Measurements from ENCODE around the gene JUNB. TPM values are rescaled to one million over a fixed set of nuclear protein-coding genes. Genes with fewer than 3 reads are reported as not detected.
A peak's percentile ranks its signal among the peaks of the same experiment; 100 is the strongest.

Gene JUNB
- total and polyA plus RNA-seq, 2 of the 13 experiments (the other 11 are each of a cell fraction or from before 2014, with no cell fraction given), result 7.7 to 8.2 TPM

GRCh38 chr19:12834566-12834943 lies 43.3 kb downstream of the JUNB start, which contains the start of gene RTBDN:
RTBDN (minus strand) TSS chr19:12834579; CDS start chr19:12829979, 4,600 bp downstream.
- intact Hi-C loops (cut with micrococcal nuclease; ENCODE audit: unreplicated experiment), result no loop called here
- FAIRE-seq, result no peak
- H4K20me1 ChIP-seq (ENCODE audit: insufficient read depth, low read length), result no peaks in the 10 kb centered on the region
- POLR2A ChIA-PET, result no interaction called here
- no peak for ATAC-seq
- TF ChIP-seq RCOR2 (CRISPR knock-in tag; IDR thresholded peaks at IDR 0.05) (no peak), ZNF407 (CRISPR knock-in tag; IDR thresholded peaks at IDR 0.05; ENCODE audit: not compliant biosample characterization) (no peak), ZNF317 (CRISPR knock-in tag; IDR thresholded peaks at IDR 0.05) (no peak), ETS1 (CRISPR knock-in tag; IDR thresholded peaks at IDR 0.05) (no peak), YEATS4 (CRISPR knock-in tag; IDR thresholded peaks at IDR 0.05; ENCODE audit: borderline replicate concordance) (no peak), ZNF841 (CRISPR knock-in tag; IDR thresholded peaks at IDR 0.05; ENCODE audit: borderline replicate concordance) (no peak), ZSCAN9 (CRISPR knock-in tag; IDR thresholded peaks at IDR 0.05; ENCODE audit: borderline replicate concordance) (no peak), KAT8 (CRISPR knock-in tag; IDR thresholded peaks at IDR 0.05) (no peak), DNMT1 (CRISPR knock-in tag; IDR thresholded peaks at IDR 0.05) (no peak), ZNF510 (CRISPR knock-in tag; IDR thresholded peaks at IDR 0.05; ENCODE audit: low read depth) (no peak), ZNF777 (CRISPR knock-in tag; IDR thresholded peaks at IDR 0.05) (no peak), ZNF629 (CRISPR knock-in tag; conservative IDR thresholded peaks at IDR 0.05) (peak; percentile 77), ZNF740 (CRISPR knock-in tag; IDR thresholded peaks at IDR 0.05) (0 out of 2 replicates have a peak, but pooled peaks have one; percentile 31), E2F1 (CRISPR knock-in tag; IDR thresholded peaks at IDR 0.05) (no peak)
- peaks cover 60% of the 10 kb centered on the region for H3K4me1 ChIP-seq (ENCODE audit: insufficient read depth, low read length)
- H3K9me3 ChIP-seq (ENCODE audit: low read length), result no peaks in the 10 kb centered on the region
- no TSS peak for BruUV-seq (replicated peaks)
- in situ Hi-C loops (cut with HindIII; ENCODE audit: extremely low pct_ligation_motif_present, low pct_unique_long_range_greater_than_20kb), result no loop called here
- 35% methylated on average over 18 of the region's 20 CpGs for WGBS (ENCODE audit: low lambda C conversion rate)
- H3K36me3 ChIP-seq (replicated peaks in 1 of 2; ENCODE audit: control insufficient read depth in 1 of 2, insufficient read depth in 2 of 2, low read length in 2 of 2), result no peaks in the 10 kb centered on the region
- H3K79me2 ChIP-seq (ENCODE audit: insufficient read depth, low read length), result no peaks in the 10 kb centered on the region
- peaks cover 0 to 29% of the 10 kb centered on the region in 2 experiments; a peak in 2 of 5 replicates for H3K27me3 ChIP-seq (ENCODE audit: control insufficient read depth in 1 of 2, insufficient read depth in 2 of 2, low read length in 2 of 2)
- peak within 1 kb of the TSS; percentile 46 to 79 (median 67); a peak in 5 of 6 replicates for H3K4me3 ChIP-seq (replicated peaks in 1 of 3; ENCODE audit: insufficient read depth in 1 of 3, low read depth in 2 of 3, low read length in 3 of 3)
- CTCF ChIA-PET (ENCODE audit: low intra/inter-chr PET ratio, low total read pairs), result no interaction called here
- H2AFZ ChIP-seq (ENCODE audit: low read length), result no peak within 1 kb of the TSS
- peak within 1 kb of the TSS; percentile 67 for H3K4me2 ChIP-seq (ENCODE audit: low read depth, low read length)
- no peak for DNase-seq (ENCODE audit: low spot score)
- H3K9ac ChIP-seq (ENCODE audit: insufficient read depth, low read depth, low read length), result 0 out of 2 replicates have a peak within 1 kb of the TSS, but pooled peaks have one; percentile 36
- no peak within 1 kb of the TSS for H3K27ac ChIP-seq (ENCODE audit: extremely low read length, insufficient read depth, low read length)

Measured in HepG2 (cell line).